Epithelial cell of esophagus (primary cell): Measurements from ENCODE around the gene MCM5.

Experiments
- DNase-seq: peaks from one replicate; pipeline ENCODE4 v3.0.0; 2010; ENCODE audit warnings: low read depth
- H3K4me3 ChIP-seq: 2 replicates; pipeline ENCODE4 v1.5.1; 2011; ENCODE audit warnings: mild to moderate bottlenecking, low read length, control low read depth
- CTCF ChIP-seq: IDR thresholded peaks from 2 replicates; pipeline ENCODE4 v1.5.1; 2011; ENCODE audit warnings: low read depth, mild to moderate bottlenecking, low read length, control low read depth, inconsistent platforms; ENCODE audit not compliant: insufficient read depth; ENCODE audit errors: missing control alignments

Gene MCM5

DNA sequence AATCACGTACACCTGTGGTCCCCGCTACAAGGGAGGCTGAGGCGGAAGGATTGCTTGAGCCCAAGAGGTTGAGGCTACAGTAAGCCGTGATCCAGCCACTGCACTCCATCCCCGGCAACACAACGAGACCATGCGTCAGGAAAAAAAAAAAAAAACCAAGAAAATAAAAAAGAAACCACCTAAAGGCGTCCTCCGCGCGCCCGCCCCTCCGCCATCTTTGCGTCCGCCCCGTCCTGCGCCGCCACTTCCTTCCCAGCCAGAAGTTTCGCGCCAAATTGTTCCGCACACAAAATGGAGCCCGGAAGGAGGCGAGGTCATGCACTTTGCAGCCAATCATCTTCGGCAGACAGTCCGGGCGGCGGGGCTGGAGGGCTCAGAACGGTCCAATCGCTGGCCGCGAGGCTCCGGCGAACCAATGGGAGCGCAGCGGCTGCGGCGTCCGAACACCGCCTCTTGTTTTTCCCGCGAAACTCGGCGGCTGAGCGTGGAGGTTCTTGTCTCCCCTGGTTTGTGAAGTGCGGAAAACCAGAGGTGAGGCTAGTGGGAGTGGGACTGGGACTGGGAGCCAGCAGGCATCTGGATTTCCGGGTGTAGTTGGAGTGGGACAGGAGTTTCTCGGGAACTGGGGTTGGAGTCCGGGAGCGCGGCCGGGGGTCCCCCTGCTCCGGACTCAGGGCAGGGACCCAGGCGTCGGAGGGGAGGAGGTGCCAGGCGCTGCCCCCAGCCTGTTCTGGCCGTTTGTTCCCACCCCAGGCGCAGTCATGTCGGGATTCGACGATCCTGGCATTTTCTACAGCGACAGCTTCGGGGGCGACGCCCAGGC is at the start of gene MCM5:
Gene MCM5, plus strand, starts transcription at position 463 of the 823 bp plus-strand sequence. Its CDS starts 299 bp downstream, at position 762.
- no peak for TF ChIP-seq CTCF
- peak; percentile 98 for DNase-seq
- H3K4me3 ChIP-seq, result peak within 1 kb of the TSS; percentile 89

DNA sequence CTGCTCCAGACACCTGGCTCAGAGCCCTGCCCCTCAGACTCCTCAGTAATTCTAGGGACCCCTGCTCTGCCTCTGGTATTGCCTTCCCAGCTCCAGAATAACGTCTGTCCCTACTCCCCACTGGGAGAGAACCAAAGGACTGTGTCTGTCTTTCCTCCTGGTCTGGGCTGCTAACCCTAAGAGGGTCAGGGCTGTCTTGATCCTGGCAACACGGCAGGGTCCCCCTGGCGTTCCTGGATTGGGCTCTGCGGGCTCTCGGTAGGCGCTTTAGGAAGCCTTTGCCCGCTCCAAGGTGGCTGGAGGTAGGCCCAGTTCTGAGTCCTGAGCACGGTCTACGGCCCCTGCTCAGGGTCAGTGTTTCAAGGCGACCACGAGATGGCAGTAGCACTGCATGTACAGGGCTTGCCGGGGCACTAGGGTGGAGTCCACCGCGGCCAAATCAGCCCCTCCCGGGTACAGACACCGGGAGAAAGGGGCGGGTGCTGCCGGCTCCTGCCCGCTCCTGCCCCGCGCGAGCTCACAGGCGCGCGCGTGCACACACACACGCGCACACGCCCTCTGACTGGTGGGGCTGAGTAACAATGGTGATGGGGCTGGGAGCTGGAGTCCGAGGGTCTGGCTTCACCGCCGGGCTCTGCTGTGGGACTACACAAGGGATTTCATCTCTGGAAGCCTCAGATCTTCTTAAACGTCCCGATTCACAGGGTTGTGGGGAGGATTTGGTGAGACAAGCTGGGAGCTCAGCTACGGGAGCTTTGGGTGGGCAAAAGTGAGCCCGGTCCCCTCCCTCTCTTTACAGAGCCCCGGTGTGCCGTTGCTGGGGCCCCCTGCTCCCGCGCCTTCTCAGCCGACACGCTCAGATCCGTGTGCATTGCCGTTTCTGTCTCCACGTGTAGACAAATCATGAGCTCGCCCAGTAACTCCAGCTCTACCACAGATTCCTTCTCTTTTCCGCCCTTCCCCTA is 49.1 kb upstream of the MCM5 start:
- peak overlapping the region; percentile 56 for H3K4me3 ChIP-seq
- DNase-seq, result peak; percentile 93
- peak; percentile 84 for TF ChIP-seq CTCF

DNA sequence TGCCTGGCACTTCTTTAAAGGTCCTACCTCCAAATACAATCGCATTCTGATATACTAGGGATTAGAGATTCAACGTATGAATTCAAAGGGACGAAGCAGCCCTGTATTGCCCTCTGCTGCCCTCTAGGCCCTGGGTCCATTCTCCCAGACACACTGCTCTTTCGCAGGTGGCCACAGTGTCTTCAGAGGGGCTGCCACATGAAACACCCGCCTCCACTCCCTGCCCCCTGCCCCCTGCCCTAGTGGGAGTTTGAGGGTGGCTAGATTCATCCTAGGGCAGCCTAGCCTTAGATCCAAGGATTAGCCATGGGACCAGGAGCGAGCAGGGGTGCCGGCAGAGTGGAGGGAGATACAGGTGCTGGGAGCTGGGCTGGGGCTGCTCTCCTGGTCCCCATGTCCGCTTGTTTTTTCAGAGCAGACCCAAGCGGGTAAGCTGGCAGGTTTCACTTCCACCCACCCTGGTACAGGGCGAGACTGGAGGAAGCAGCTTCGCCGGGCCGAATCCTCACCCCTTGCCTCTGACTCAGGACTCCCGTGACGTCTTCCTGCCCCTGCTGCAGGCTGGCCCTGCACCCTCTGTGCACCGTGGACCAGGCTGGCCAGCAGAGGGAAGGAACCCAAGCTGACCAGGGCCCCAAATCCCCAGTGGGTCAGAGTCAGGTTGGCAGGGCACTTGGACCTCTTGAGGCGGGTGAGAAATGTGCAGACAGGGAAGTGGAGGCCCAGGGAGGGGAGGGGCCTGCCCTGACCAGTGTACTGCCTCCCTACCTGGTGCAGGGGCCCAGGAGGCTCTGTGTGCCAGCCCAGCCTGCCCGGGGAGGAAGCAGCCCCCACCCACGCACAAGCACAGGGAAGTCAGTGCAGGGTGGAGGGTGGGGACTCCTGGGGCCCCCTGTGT is 47.5 kb upstream of the MCM5 start:
- H3K4me3 ChIP-seq, result no peak overlapping the region
- no peak for TF ChIP-seq CTCF
- DNase-seq, result no peak

- TF ChIP-seq CTCF, result no peak
- DNase-seq, result no peak
- H3K4me3 ChIP-seq, result no peak overlapping the region
Observed at GRCh38 chr22:35353318-35353717, 46.6 kb upstream of the MCM5 start.

DNA sequence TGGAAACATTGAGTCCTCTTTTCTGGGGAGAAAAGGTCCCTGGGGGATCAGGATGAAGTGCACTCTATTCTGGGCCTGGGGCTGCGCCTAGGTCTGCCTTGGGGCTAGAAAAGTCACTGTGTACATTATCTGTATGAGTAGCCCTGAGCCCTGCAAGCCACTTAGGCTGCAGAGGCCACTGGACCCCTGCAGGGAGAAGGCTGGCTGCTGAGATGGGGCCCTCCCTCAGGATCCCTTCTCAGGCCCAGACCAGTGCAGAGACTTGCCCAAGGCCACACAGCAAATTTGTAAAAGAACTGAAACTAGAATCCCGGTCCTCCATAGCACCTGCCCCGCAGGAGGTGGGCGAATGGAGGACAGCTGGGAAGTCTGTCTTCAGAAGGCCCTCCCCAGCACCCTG is 45.9 kb upstream of the MCM5 start:
- H3K4me3 ChIP-seq, result no peak overlapping the region
- no peak for DNase-seq
- TF ChIP-seq CTCF, result no peak
